ENCODE data around the gene BBS4.
"Not testable (repeated sequence)": the region's sequence is repeated elsewhere in the genome, so short reads cannot be mapped to it uniquely, and the experiment has no call there.

BBS4 gene

GRCh38 chr15:72685925-72686794 is at the start of gene BBS4, which contains the start of gene HIGD2B:
Gene BBS4, plus strand, starts transcription at chr15:72686207. Its CDS starts 21 bp downstream, at chr15:72686228.
Gene HIGD2B, minus strand, starts transcription at chr15:72686182. Its CDS starts 9,808 bp downstream, at chr15:72676374.
- peak; percentile 93 for DNase-seq

GRCh38 chr15:72636519-72637282 is 49.3 kb upstream of the BBS4 start:
- peak; percentile 76 for DNase-seq

- DNase-seq: not testable (repeated sequence)
Measured at GRCh38 chr15:72639759-72640483, 46.1 kb upstream of the BBS4 start.

GRCh38 chr15:72642271-72642670 is 43.7 kb upstream of the BBS4 start:
- not testable (repeated sequence) for DNase-seq

GRCh38 chr15:72648631-72649253 is 37.3 kb upstream of the BBS4 start:
- DNase-seq: not testable (repeated sequence)

- not testable (repeated sequence) for DNase-seq
Measured at GRCh38 chr15:72654397-72654796, 31.6 kb upstream of the BBS4 start, which contains the start of gene GOLGA6B. Gene GOLGA6B, plus strand, starts transcription at chr15:72654697. Its CDS starts 41 bp downstream, at chr15:72654738.

GRCh38 chr15:72656014-72656413 is 30.0 kb upstream of the BBS4 start:
- DNase-seq: not testable (repeated sequence)

- DNase-seq: not testable (repeated sequence)
Measured at GRCh38 chr15:72661081-72661480, 24.9 kb upstream of the BBS4 start.

GRCh38 chr15:72663931-72664330 is 22.1 kb upstream of the BBS4 start:
- not testable (repeated sequence) for DNase-seq

- DNase-seq: not testable (repeated sequence)
Measured at GRCh38 chr15:72665706-72666105, 20.3 kb upstream of the BBS4 start.

- not testable (repeated sequence) for DNase-seq
Measured at GRCh38 chr15:72669803-72670202, 16.2 kb upstream of the BBS4 start.

- peak; percentile 76 for DNase-seq
Measured at GRCh38 chr15:72670656-72671352, 15.2 kb upstream of the BBS4 start.

- DNase-seq: no peak
Measured at GRCh38 chr15:72671525-72671924, 14.5 kb upstream of the BBS4 start.

- no peak for DNase-seq
Measured at GRCh38 chr15:72676838-72677237, 9.2 kb upstream of the BBS4 start.

GRCh38 chr15:72680931-72681330 is 5.1 kb upstream of the BBS4 start:
- no peak for DNase-seq

- DNase-seq: no peak
Measured at GRCh38 chr15:72682772-72683171, 3.2 kb upstream of the BBS4 start.

- no peak for DNase-seq
Measured at GRCh38 chr15:72685301-72685924, 594 bp upstream of the BBS4 start.

GRCh38 chr15:72688697-72689096 is 2.7 kb downstream of the BBS4 start:
- DNase-seq: no peak

GRCh38 chr15:72690938-72691337 is 4.9 kb downstream of the BBS4 start:
- no peak for DNase-seq

- DNase-seq: no peak
Measured at GRCh38 chr15:72698938-72699337, 12.9 kb downstream of the BBS4 start.

- DNase-seq: no peak
Measured at GRCh38 chr15:72700076-72700475, 14.1 kb downstream of the BBS4 start.
